GM19238 (cell line): ENCODE results near the gene INTS2.
"Not testable (repeated sequence)": the region's sequence is repeated elsewhere in the genome, so short reads cannot be mapped to it uniquely, and the experiment has no call there.

Source experiments
- DNase-seq: peaks from one replicate; pipeline ENCODE4 v3.0.0; 2011; ENCODE audit warnings: low spot score; ENCODE audit not compliant: insufficient read length

The INTS2 gene

GRCh38 chr17:61894310-61894709 lies 33.5 kb downstream of the INTS2 start:
- not testable (repeated sequence) for DNase-seq

GRCh38 chr17:61887733-61888132 lies 40.0 kb downstream of the INTS2 start:
- DNase-seq, result not testable (repeated sequence)

GRCh38 chr17:61885865-61886264 lies 41.9 kb downstream of the INTS2 start:
- not testable (repeated sequence) for DNase-seq

- DNase-seq, result no peak
Measured at GRCh38 chr17:61884864-61885263, 42.9 kb downstream of the INTS2 start.

- DNase-seq, result no peak
Measured at GRCh38 chr17:61880589-61881102, 47.1 kb downstream of the INTS2 start.

GRCh38 chr17:61878984-61879612 lies 48.7 kb downstream of the INTS2 start:
- DNase-seq, result no peak

GRCh38 chr17:61878520-61878919 lies 49.3 kb downstream of the INTS2 start:
- no peak for DNase-seq

- no peak for DNase-seq
Measured at GRCh38 chr17:61877837-61878236, 49.9 kb downstream of the INTS2 start.

- no peak for DNase-seq
Measured at GRCh38 chr17:61875804-61876203, 52.0 kb downstream of the INTS2 start.

GRCh38 chr17:61875285-61875684 lies 52.5 kb downstream of the INTS2 start:
- no peak for DNase-seq

- DNase-seq, result no peak
Measured at GRCh38 chr17:61874075-61874474, 53.7 kb downstream of the INTS2 start.

- DNase-seq, result no peak
Measured at GRCh38 chr17:61872099-61872498, 55.7 kb downstream of the INTS2 start.

- DNase-seq, result no peak
Measured at GRCh38 chr17:61869138-61869537, 58.6 kb downstream of the INTS2 start.

- DNase-seq, result no peak
Measured at GRCh38 chr17:61868074-61868473, 59.7 kb downstream of the INTS2 start.

GRCh38 chr17:61867033-61867432 lies 60.7 kb downstream of the INTS2 start:
- no peak for DNase-seq

GRCh38 chr17:61863801-61864126 lies 64.0 kb downstream of the INTS2 start:
- DNase-seq, result no peak

GRCh38 chr17:61862975-61863800 lies 64.6 kb downstream of the INTS2 start, which contains the start of gene BRIP1:
Gene BRIP1 (minus strand): TSS chr17:61863528. CDS start chr17:61861539, 1,989 bp downstream.
- DNase-seq, result peak; percentile 80

GRCh38 chr17:61862105-61862574 lies 65.6 kb downstream of the INTS2 start:
- no peak for DNase-seq

- not testable (repeated sequence) for DNase-seq
Measured at GRCh38 chr17:61860397-61860796, 67.4 kb downstream of the INTS2 start.

- no peak for DNase-seq
Measured at GRCh38 chr17:61856035-61856434, 71.7 kb downstream of the INTS2 start.

- DNase-seq, result no peak
Measured at GRCh38 chr17:61852857-61853256, 74.9 kb downstream of the INTS2 start.

- no peak for DNase-seq
Measured at GRCh38 chr17:61849674-61850073, 78.1 kb downstream of the INTS2 start.
